GM06990 (cell line): ENCODE data around the gene SPAG16.

ENCODE experiments used
- DNase-seq: peaks from one replicate; pipeline ENCODE4 v3.0.0-alpha.2; 2011; ENCODE audit not compliant: insufficient read length; ENCODE audit errors: extremely low read depth
- H3K27me3 ChIP-seq: replicated peaks from 2 replicates; pipeline ENCODE4 v1.6.0; 2011; ENCODE audit warnings: low read length; ENCODE audit not compliant: control insufficient read depth, insufficient read depth
- H3K36me3 ChIP-seq: 2 replicates; pipeline ENCODE4 v1.5.1; 2011; ENCODE audit warnings: low read length; ENCODE audit not compliant: control insufficient read depth, insufficient read depth
- H3K4me3 ChIP-seq: replicated peaks from 2 replicates; pipeline ENCODE4 v1.5.1; 2011; ENCODE audit warnings: low read depth, mild to moderate bottlenecking, control low read depth, low read length
- CTCF ChIP-seq: IDR thresholded peaks from 2 replicates; pipeline ENCODE4 v1.5.1; 2011; ENCODE audit warnings: low read length, control low read depth, mild to moderate bottlenecking, inconsistent platforms; ENCODE audit not compliant: insufficient read depth, poor library complexity, severe bottlenecking

SPAG16 gene

DNA sequence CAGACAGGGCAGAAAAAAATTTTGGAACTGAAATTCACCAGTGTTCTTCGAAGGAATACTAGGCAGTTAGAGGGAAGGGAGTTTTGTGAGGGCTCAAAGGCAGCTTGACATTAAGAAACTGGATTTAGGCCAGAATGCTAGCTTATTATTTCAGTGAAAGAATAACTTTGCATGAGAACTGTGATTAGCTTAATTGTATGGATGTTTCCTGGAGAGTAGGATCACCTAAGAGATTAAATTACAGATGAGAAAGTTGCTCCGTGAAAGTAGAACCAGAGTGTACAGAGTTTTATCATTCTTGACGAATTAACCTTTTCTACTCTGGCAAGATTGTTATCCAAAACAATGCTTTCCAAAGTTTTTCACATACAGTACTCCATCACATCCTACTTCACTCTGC lies 6.2 kb downstream of the SPAG16 start:
- no peak overlapping the region for H3K4me3 ChIP-seq

DNA sequence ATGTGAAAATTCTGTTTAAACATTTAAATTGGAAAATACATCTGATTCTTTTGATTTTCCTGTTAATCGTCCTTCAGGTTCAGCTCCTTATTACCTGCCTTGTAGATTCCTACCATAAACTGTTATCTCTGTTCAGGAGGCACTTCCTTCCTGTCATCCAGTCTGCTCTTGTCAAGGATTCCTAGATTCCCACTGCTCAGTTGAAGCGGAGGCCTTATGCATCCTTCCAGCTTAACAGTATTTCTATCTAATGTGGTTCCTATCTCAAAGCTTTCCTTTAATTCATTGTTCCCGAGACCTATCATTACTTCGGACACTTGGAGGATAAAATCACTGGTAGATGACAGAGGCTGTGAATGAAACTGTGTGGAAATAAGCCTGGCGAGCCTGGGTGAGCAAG lies 12.0 kb downstream of the SPAG16 start:
- no peak for DNase-seq
- no peaks in the 10 kb centered on the region for H3K36me3 ChIP-seq
- H3K4me3 ChIP-seq = no peak overlapping the region
- no peaks in the 10 kb centered on the region for H3K27me3 ChIP-seq
- TF ChIP-seq CTCF = no peak

More for the DNA sequence above, 6.2 kb downstream of the SPAG16 start:
- no peak for TF ChIP-seq CTCF
- H3K27me3 ChIP-seq = no peaks in the 10 kb centered on the region
- H3K36me3 ChIP-seq = no peaks in the 10 kb centered on the region
- no peak for DNase-seq

GRCh38 chr2:213306316-213306942 lies 22.2 kb downstream of the SPAG16 start:
- no peak for DNase-seq
- no peaks in the 10 kb centered on the region for H3K36me3 ChIP-seq
- TF ChIP-seq CTCF = no peak
- H3K4me3 ChIP-seq = no peak overlapping the region
- no peaks in the 10 kb centered on the region for H3K27me3 ChIP-seq

- H3K4me3 ChIP-seq = no peak overlapping the region
- H3K27me3 ChIP-seq = no peaks in the 10 kb centered on the region
- TF ChIP-seq CTCF = no peak
- DNase-seq = peak; percentile 8
- H3K36me3 ChIP-seq = no peaks in the 10 kb centered on the region
Observed at GRCh38 chr2:213315168-213315876, 31.1 kb downstream of the SPAG16 start.

DNA sequence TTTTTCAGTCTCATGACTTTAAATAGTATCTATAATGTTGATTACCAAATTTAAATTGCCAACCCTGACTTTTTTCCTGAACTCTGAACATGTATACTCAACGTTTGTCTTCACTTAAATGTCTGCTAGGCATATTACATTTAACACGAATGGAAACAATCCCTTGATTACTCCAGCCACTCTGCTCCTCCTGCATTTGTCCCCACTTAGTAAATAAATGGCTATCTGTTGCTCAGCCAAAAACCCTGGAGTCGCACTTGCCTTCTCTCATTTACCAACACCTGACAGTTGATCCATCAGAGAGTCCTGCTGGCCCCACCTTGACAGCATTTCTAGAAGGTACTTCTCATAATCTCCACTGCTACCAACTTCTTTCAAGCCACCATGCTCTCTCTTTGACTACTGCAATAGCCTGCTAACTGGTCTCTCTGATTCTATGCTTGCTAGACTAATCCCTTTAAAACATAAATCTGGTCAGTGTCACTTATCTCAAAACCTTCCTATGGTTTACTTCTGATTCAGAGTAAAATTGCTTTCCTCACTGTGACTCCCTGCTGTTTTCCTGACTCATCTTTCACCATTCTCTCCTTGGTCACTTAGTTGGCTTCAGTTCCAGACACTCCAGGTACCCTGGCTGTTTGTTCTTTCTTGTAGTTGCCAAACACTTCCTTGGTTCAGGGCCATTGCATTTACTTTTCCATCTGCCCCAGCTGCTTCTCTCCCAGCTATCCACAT lies 31.9 kb downstream of the SPAG16 start:
- no peak for DNase-seq
- TF ChIP-seq CTCF = no peak

More for the DNA sequence above, 31.9 kb downstream of the SPAG16 start:
- Histone ChIP-seq H3K27me3 (no peaks in the 10 kb centered on the region), H3K36me3 (no peaks in the 10 kb centered on the region), H3K4me3 (no peak overlapping the region)
